Trophoblast cell (in vitro differentiated cells and primary cell): ENCODE results near the gene CLMN.

Experiments
- DNase-seq, 2 donors: peaks; one replicate each; pipeline ENCODE4 v3.0.0-alpha.2; 2016
- H2AFZ ChIP-seq: 2 replicates; pipeline ENCODE4 v1.6.1; 2013; ENCODE audit warnings: low read length, moderate library complexity, mild to moderate bottlenecking; ENCODE audit not compliant: insufficient read depth, poor library complexity
- H2AK5ac ChIP-seq: 2 replicates; pipeline ENCODE4 v1.6.1; 2013; ENCODE audit warnings: mild to moderate bottlenecking, low read length
- H2BK120ac ChIP-seq: 2 replicates; pipeline ENCODE4 v1.6.1; 2013; ENCODE audit warnings: low read length, mild to moderate bottlenecking, moderate library complexity; ENCODE audit not compliant: insufficient read depth, poor library complexity
- H2BK12ac ChIP-seq: 2 replicates; pipeline ENCODE4 v1.6.1; 2013; ENCODE audit warnings: mild to moderate bottlenecking, low read length, moderate library complexity
- H2BK5ac ChIP-seq: 2 replicates; pipeline ENCODE4 v1.6.1; 2013; ENCODE audit warnings: low read length, low read depth, moderate library complexity, mild to moderate bottlenecking; ENCODE audit not compliant: poor library complexity
- H3K14ac ChIP-seq: 2 replicates; pipeline ENCODE4 v1.6.1; 2013; ENCODE audit warnings: mild to moderate bottlenecking, low read length
- H3K18ac ChIP-seq: 2 replicates; pipeline ENCODE4 v1.6.1; 2013; ENCODE audit warnings: mild to moderate bottlenecking, low read length
- H3K23ac ChIP-seq: 2 replicates; pipeline ENCODE4 v1.6.1; 2013; ENCODE audit warnings: low read length
- H3K27ac ChIP-seq: 2 replicates; pipeline ENCODE4 v1.5.1; 2013; ENCODE audit warnings: low read depth, mild to moderate bottlenecking, inconsistent platforms, low read length, moderate library complexity
- H3K27me3 ChIP-seq: 2 replicates; pipeline ENCODE4 v1.6.1; 2013; ENCODE audit warnings: inconsistent platforms, mild to moderate bottlenecking, low read length, moderate library complexity; ENCODE audit not compliant: insufficient read depth
- H3K36me3 ChIP-seq, 2 experiments: 1 replicate in 1 of 2; 2 replicates in 1 of 2; pipeline ENCODE4 v1.6.1; 2013; ENCODE audit warnings: low read length in 2 of 2, mild to moderate bottlenecking in 2 of 2, moderate library complexity in 1 of 2; ENCODE audit not compliant: insufficient read depth in 2 of 2, control insufficient read depth in 1 of 2
- H3K4ac ChIP-seq: 2 replicates; pipeline ENCODE4 v1.6.1; 2013; ENCODE audit warnings: low read depth, mild to moderate bottlenecking, low read length, moderate library complexity
- H3K4me1 ChIP-seq, 2 experiments: 1 replicate in 1 of 2; 2 replicates in 1 of 2; pipeline ENCODE4 v1.6.1; 2013; ENCODE audit warnings: low read length in 2 of 2, mild to moderate bottlenecking in 2 of 2, moderate library complexity in 1 of 2; ENCODE audit not compliant: insufficient read depth in 2 of 2, control insufficient read depth in 1 of 2
- H3K4me2 ChIP-seq: 2 replicates; pipeline ENCODE4 v1.6.1; 2013; ENCODE audit warnings: inconsistent platforms, mild to moderate bottlenecking, low read length, moderate library complexity
- H3K4me3 ChIP-seq: 2 replicates; pipeline ENCODE4 v1.5.1; 2013; ENCODE audit warnings: mild to moderate bottlenecking, low read depth, low read length, inconsistent platforms
- H3K79me1 ChIP-seq: one replicate; pipeline ENCODE4 v1.6.1; 2013; ENCODE audit warnings: low read length
- H3K79me2 ChIP-seq: 2 replicates; pipeline ENCODE4 v1.6.1; 2013; ENCODE audit warnings: low read length, mild to moderate bottlenecking; ENCODE audit not compliant: control insufficient read depth, insufficient read depth, poor library complexity
- H3K9ac ChIP-seq: 2 replicates; pipeline ENCODE4 v1.6.1; 2013; ENCODE audit warnings: mild to moderate bottlenecking, low read length
- H3K9me3 ChIP-seq: 2 replicates; pipeline ENCODE4 v1.6.1; 2013; ENCODE audit warnings: low read depth, mild to moderate bottlenecking, control low read depth, inconsistent platforms, low read length; ENCODE audit not compliant: insufficient read depth
- H4K12ac ChIP-seq: 2 replicates; pipeline ENCODE4 v1.6.1; 2013; ENCODE audit warnings: low read depth, mild to moderate bottlenecking, low read length, moderate library complexity
- H4K8ac ChIP-seq: 2 replicates; pipeline ENCODE4 v1.6.1; 2013; ENCODE audit warnings: low read depth, mild to moderate bottlenecking, low read length, moderate library complexity
- H4K91ac ChIP-seq: one replicate; pipeline ENCODE4 v1.6.1; 2013; ENCODE audit warnings: low read depth, mild to moderate bottlenecking, low read length, moderate library complexity
- WGBS: extraction: QIAGEN DNeasy Blood & Tissue Kit; methylation state at CpG from one replicate; pipeline ENCODE4 v1.1.7; 2013; ENCODE audit warnings: missing lambda C conversion rate; ENCODE audit not compliant: insufficient read length, insufficient coverage; ENCODE audit errors: extremely low coverage; 5-methylcytosine and 5-hydroxymethylcytosine counted together

The CLMN gene

DNA sequence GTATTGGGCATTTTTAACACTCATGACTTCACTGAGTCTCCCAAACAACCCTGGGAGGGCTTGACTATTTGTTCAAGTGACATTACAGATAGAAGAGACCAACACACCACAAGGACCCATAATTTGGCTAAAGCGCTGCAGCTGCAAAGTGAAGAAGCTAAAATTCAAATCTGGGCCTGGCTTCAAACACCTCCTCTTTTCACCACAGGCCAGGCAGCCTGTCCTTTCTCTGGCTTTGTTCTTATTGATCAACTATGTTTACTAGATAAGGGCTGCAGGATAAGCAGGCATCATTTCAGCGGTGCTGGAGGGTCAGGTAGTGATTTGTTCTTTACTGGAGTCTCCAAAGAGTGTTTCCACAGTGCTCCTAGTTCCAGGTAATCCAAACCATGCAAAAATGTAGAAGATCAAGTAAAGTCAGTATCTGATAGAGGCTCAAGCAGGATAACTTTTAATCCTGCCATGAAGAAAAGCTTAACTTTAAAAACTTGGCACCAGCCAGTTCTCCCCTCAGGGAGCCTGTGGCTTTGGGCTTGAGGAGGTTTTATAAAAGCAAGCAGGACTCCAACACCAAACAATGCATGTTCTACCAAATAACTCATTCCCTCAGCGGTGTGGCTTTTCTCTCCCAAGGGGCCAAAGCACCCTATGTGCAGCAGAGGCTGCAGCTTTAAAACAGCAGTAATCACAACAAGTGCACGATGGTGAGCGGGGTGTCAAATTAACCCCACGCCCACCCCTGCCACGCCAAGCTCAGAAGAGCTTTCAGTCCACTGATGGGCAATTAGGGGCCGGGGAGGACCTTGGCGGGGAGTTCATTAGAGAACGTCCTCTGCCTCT, 16.8 kb downstream of the CLMN start:
- Histone ChIP-seq H3K4me1 (peaks cover 2 to 8% of the 10 kb centered on the region in 2 experiments), H3K79me1 (no peaks in the 10 kb centered on the region), H3K4me3 (no peak overlapping the region), H2BK5ac (no peak overlapping the region), H2AK5ac (no peak overlapping the region), H3K4me2 (no peak overlapping the region), H3K14ac (no peak overlapping the region), H3K36me3 (no peaks in the 10 kb centered on the region), H3K9me3 (no peaks in the 10 kb centered on the region), H3K27me3 (no peaks in the 10 kb centered on the region), H3K9ac (no peak overlapping the region), H4K8ac (no peak overlapping the region), H3K18ac (no peak overlapping the region), H3K23ac (no peak overlapping the region), H2AFZ (no peak overlapping the region), H3K79me2 (no peaks in the 10 kb centered on the region), H2BK12ac (no peak overlapping the region), H4K12ac (no peak overlapping the region), H4K91ac (no peak overlapping the region), H2BK120ac (no peak overlapping the region), H3K27ac (no peak overlapping the region), H3K4ac (no peak overlapping the region)
- DNase-seq = peak in 1 of 2 donors; percentile 72
- WGBS = no CpG with 5 or more reads among the region's 10 CpGs

DNA sequence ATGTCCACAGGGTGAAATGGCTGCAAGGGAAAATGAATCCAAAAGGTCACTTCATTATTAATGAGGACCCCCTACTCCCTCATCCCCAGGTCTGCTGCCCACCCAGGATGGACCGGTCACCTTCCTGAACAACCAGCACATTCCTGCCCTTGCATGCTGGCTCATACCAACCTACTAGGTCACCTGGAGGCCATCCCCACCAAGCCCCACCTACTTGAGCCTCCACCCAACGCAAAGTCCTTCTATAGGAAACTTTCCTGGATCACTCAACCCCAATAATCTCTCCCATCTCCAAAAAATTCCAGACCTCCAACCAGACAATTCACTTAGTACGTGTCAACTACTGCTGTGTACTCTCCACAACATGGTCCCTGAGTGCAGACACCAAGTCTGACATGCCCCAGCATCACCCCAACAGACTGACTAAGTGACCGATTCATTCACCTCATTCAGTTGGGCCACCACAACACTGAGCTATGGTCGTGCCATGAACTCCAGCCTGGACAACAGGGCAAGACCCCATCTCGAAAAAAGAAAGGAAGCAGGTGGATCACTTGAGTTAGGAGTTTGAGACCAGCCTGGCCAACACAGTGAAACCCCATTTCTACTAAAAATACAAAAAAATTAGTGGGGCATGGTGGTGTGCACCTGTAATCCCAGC, 18.1 kb downstream of the CLMN start:
- Histone ChIP-seq H4K12ac (no peak overlapping the region), H2AK5ac (no peak overlapping the region), H3K23ac (no peak overlapping the region), H3K36me3 (no peaks in the 10 kb centered on the region), H3K4me1 (no peaks in the 10 kb centered on the region), H3K4ac (no peak overlapping the region), H2BK120ac (no peak overlapping the region), H2BK5ac (no peak overlapping the region), H3K18ac (no peak overlapping the region), H3K9me3 (no peaks in the 10 kb centered on the region), H3K9ac (peak overlapping the region; percentile 41), H3K4me3 (no peak overlapping the region), H3K79me1 (no peaks in the 10 kb centered on the region), H3K79me2 (no peaks in the 10 kb centered on the region), H3K4me2 (no peak overlapping the region), H3K27me3 (no peaks in the 10 kb centered on the region), H3K27ac (no peak overlapping the region), H2BK12ac (no peak overlapping the region), H4K8ac (no peak overlapping the region), H3K14ac (no peak overlapping the region), H2AFZ (no peak overlapping the region), H4K91ac (no peak overlapping the region)
- DNase-seq = peak; percentile 64 to 83
- no CpG with 5 or more reads among the region's 6 CpGs for WGBS

DNA sequence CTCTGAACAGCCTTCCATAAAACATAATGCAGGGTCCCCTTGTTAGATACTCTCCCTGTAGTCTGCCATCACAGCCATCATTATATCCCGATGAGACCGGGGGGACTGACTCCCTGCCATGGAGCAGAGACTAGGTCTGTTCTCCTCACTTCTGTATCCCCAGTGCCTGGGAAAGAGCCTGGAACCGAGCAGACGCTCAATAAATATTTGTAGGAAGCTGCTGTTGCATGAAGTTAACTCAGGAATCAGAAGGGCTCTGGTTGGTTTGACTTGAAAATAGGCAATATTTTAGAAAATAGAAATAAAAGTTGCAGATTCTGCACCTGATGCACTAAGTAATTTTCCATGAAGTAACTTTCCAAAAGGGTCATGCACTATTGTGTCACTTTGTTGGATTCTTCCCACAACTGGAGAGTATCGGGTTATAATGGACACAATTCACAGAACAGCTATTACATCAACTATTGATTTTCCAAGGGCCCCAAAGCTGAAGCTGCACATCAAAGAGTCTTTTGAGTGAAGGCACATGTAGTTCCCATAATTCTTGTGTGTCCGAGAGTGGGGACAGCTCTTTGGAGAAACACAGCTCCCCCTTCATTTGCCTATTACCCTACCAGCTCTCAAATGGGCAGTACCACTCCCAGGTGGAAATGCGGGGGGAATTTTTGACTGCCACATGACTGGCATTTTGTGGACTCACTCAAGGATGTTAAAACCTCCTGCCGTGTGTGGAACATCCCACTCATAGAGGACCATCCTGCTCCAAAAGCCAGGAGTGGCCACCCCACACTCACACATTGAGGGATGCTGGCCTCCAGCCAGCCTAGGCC, 18.8 kb downstream of the CLMN start:
- no peak overlapping the region for H3K23ac ChIP-seq
- no peak overlapping the region for H3K4me2 ChIP-seq
- H3K79me2 ChIP-seq = no peaks in the 10 kb centered on the region
- H3K18ac ChIP-seq = no peak overlapping the region
- no peak overlapping the region for H2AK5ac ChIP-seq
- H3K4ac ChIP-seq = no peak overlapping the region
- no peaks in the 10 kb centered on the region for H3K4me1 ChIP-seq
- no peak overlapping the region for H3K4me3 ChIP-seq
- no peak overlapping the region for H4K91ac ChIP-seq
- no peak overlapping the region for H3K27ac ChIP-seq
- DNase-seq = no peak
- no peak overlapping the region for H2AFZ ChIP-seq
- H3K9ac ChIP-seq = no peak overlapping the region
- H4K12ac ChIP-seq = no peak overlapping the region
- no peak overlapping the region for H2BK12ac ChIP-seq
- H2BK5ac ChIP-seq = no peak overlapping the region
- H3K36me3 ChIP-seq = no peaks in the 10 kb centered on the region
- H3K79me1 ChIP-seq = no peaks in the 10 kb centered on the region
- H2BK120ac ChIP-seq = no peak overlapping the region
- H3K27me3 ChIP-seq = no peaks in the 10 kb centered on the region
- no peak overlapping the region for H4K8ac ChIP-seq
- no CpG with 5 or more reads among the region's 8 CpGs for WGBS
- H3K9me3 ChIP-seq = no peaks in the 10 kb centered on the region
- H3K14ac ChIP-seq = no peak overlapping the region

DNA sequence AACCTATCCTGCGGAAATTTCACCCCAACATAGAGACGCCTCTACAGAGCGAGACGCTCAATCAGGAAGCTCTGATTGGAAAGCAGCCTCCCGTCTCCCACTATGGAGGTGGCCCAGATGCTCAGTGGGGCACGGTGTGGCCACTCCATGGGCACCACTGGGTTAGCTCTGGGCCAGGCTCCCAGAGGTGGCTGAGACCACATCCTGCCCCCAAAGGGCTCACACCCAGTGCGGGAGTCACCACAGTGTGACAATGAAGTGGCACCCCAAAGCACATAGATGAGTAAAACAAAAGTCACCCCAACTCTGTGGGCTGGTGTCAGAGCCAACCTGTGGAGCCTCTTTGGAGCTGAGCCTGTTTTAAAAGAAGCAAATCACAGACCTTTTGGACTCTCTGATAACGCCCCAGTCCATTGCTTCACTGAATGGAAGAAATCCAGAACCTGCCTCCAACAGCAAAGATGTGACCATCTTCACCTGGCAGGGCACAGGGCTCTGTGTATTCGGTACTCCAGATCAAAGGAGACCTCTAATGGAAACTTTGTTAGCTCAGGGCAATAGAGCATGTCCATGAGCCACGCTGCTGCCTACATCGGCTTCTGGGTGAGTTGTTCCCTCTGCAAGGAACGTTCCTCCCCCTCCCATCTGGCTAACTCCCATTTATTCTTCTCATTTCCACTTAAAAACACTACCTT, 19.6 kb downstream of the CLMN start:
- H2BK120ac ChIP-seq = no peak overlapping the region
- no peak overlapping the region for H3K27ac ChIP-seq
- no peak overlapping the region for H3K9ac ChIP-seq
- no peaks in the 10 kb centered on the region for H3K79me2 ChIP-seq
- no peaks in the 10 kb centered on the region for H3K4me1 ChIP-seq
- H2BK5ac ChIP-seq = no peak overlapping the region
- no peaks in the 10 kb centered on the region for H3K9me3 ChIP-seq
- no peak overlapping the region for H3K4ac ChIP-seq
- H4K12ac ChIP-seq = no peak overlapping the region
- no peaks in the 10 kb centered on the region for H3K36me3 ChIP-seq
- no peak overlapping the region for H2BK12ac ChIP-seq
- no peak overlapping the region for H2AK5ac ChIP-seq
- no peak overlapping the region for H3K14ac ChIP-seq
- no peak overlapping the region for H4K8ac ChIP-seq
- H4K91ac ChIP-seq = no peak overlapping the region
- no peak overlapping the region for H3K23ac ChIP-seq
- no peak overlapping the region for H3K4me3 ChIP-seq
- DNase-seq = no peak
- no peak overlapping the region for H2AFZ ChIP-seq
- no peaks in the 10 kb centered on the region for H3K27me3 ChIP-seq
- no peaks in the 10 kb centered on the region for H3K79me1 ChIP-seq
- H3K4me2 ChIP-seq = no peak overlapping the region
- H3K18ac ChIP-seq = no peak overlapping the region
- WGBS = no CpG with 5 or more reads among the region's 12 CpGs
